Measurements from ENCODE around the gene PARP9.

Gene PARP9

DNA sequence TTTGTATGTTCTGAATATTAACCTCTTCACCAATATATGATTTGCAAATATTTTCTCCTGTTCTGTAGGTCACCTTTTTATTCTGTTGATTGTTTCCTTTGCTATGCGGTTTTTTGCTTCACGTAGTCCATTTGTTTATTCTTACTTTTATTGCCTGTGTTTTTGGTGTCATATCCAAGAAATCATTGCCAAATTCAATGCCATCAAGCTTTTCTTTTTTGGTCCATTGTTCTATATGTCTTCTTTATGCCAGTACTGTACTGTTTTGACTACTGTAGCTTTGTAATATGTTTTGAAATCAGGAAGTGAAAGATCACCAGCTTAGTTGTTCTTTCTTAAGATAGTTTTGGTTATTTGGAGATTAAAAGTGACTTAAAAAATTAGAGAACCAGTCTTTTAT, 17.5 kb upstream of the PARP9 start:
- no peak overlapping the region for H3K4me2 ChIP-seq (ENCODE audit: low read depth, low read length)
- H3K9ac ChIP-seq (ENCODE audit: low read length), result no peak overlapping the region
- H3K4me1 ChIP-seq (ENCODE audit: low read length), result no peaks in the 10 kb centered on the region
- H2AFZ ChIP-seq (ENCODE audit: low read length), result no peak overlapping the region
- no peak overlapping the region for H3K4me3 ChIP-seq (ENCODE audit: low read length)
- no peak for TF ChIP-seq EZH2 (optimal IDR thresholded peaks at IDR 0.05; ENCODE audit: low read depth, low read length)
- no peak for TF ChIP-seq EZH2phosphoT487 (IDR thresholded peaks at IDR 0.05; ENCODE audit: low read length)
- TF ChIP-seq, protein P1, sequence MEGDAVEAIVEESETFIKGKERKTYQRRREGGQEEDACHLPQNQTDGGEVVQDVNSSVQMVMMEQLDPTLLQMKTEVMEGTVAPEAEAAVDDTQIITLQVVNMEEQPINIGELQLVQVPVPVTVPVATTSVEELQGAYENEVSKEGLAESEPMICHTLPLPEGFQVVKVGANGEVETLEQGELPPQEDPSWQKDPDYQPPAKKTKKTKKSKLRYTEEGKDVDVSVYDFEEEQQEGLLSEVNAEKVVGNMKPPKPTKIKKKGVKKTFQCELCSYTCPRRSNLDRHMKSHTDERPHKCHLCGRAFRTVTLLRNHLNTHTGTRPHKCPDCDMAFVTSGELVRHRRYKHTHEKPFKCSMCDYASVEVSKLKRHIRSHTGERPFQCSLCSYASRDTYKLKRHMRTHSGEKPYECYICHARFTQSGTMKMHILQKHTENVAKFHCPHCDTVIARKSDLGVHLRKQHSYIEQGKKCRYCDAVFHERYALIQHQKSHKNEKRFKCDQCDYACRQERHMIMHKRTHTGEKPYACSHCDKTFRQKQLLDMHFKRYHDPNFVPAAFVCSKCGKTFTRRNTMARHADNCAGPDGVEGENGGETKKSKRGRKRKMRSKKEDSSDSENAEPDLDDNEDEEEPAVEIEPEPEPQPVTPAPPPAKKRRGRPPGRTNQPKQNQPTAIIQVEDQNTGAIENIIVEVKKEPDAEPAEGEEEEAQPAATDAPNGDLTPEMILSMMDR (IDR thresholded peaks at IDR 0.05; ENCODE audit: low read length), result no peak
- H3K9me3 ChIP-seq (replicated peaks; ENCODE audit: insufficient read depth, low read length), result no peaks in the 10 kb centered on the region; the same call in 1 of the 2 replicates
- no peak overlapping the region for H3K27ac ChIP-seq (ENCODE audit: low read length)
- H3K27me3 ChIP-seq (replicated peaks; ENCODE audit: insufficient read depth, low read length), result no peaks in the 10 kb centered on the region
- H3K9me2 ChIP-seq (replicated peaks; ENCODE audit: insufficient read depth, low read length), result no peaks in the 10 kb centered on the region
- H3K36me3 ChIP-seq (replicated peaks; ENCODE audit: insufficient read depth, low read length), result no peaks in the 10 kb centered on the region
- H3F3A ChIP-seq (ENCODE audit: insufficient read depth, low read length), result no peaks in the 10 kb centered on the region
- H4K20me1 ChIP-seq (ENCODE audit: insufficient read depth, low read length), result no peaks in the 10 kb centered on the region
- no peak for DNase-seq
- H3K79me2 ChIP-seq (ENCODE audit: low read length), result no peaks in the 10 kb centered on the region

DNA sequence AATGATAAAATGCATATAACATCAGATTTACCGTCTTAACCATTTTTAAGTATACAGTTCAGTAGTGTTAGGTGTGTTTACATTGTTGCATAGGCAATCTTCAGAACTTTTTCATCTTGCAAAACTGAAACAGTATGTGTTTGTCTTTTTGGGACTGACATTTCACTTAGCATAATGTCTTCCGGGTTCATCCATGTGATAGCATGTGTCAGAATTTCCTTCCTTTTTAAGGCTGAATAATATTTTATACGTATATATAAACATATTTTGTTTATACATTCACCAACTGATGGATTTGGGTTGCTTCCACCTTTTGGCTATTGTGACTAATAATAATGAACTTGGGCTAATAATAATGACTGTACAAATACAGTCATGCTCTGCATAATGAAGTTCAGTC, 16.4 kb upstream of the PARP9 start:
- H3K9me3 ChIP-seq (replicated peaks; ENCODE audit: insufficient read depth, low read length), result no peaks in the 10 kb centered on the region; the same call in 1 of the 2 replicates
- no peaks in the 10 kb centered on the region for H3K4me1 ChIP-seq (ENCODE audit: low read length)

DNA sequence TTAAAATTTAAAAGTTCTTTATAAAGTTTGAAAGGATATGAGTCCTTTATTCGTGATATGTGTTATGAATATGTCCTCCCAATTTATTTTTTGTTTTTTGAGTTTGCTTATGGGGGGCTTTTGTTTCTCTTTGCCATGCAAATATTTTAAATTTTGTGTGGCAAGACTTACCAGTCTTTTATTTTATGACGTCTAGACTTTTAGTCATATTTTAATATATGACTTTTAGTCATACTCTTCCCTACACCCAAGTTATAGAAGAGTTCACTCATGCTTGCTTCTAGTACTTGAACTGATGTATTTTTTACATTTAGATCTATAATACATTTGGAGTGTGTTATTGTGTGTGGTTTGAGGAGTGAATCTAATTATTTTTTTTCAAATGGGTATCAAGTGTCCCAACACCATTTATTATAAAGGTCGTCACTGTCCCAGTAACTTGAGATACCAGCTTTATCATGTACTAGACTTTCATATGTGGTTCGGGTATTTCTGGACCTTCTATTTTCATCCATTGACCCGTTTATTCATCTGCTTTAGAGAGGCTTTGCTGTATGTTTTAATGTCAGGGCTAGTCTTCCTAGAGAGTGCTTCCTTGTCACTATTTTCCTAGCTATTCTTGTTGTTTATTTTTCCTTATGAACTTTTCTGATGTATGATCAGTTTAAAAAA, 14.1 kb upstream of the PARP9 start:
- Histone ChIP-seq H3K9me2 (replicated peaks; ENCODE audit: insufficient read depth, low read length) (no peaks in the 10 kb centered on the region), H3K36me3 (replicated peaks; ENCODE audit: insufficient read depth, low read length) (no peaks in the 10 kb centered on the region), H3K4me3 (ENCODE audit: low read length) (no peak overlapping the region), H3K27me3 (replicated peaks; ENCODE audit: insufficient read depth, low read length) (no peaks in the 10 kb centered on the region), H3K9me3 (replicated peaks; ENCODE audit: insufficient read depth, low read length) (no peaks in the 10 kb centered on the region; the same call in 1 of the 2 replicates), H2AFZ (ENCODE audit: low read length) (no peak overlapping the region), H3F3A (ENCODE audit: insufficient read depth, low read length) (no peaks in the 10 kb centered on the region), H3K4me1 (ENCODE audit: low read length) (no peaks in the 10 kb centered on the region), H3K4me2 (ENCODE audit: low read depth, low read length) (no peak overlapping the region), H3K27ac (ENCODE audit: low read length) (no peak overlapping the region), H3K79me2 (ENCODE audit: low read length) (no peaks in the 10 kb centered on the region), H4K20me1 (ENCODE audit: insufficient read depth, low read length) (no peaks in the 10 kb centered on the region), H3K9ac (ENCODE audit: low read length) (no peak overlapping the region)
- TF ChIP-seq, protein P1 (IDR thresholded peaks at IDR 0.05; ENCODE audit: low read length), result no peak
- TF ChIP-seq EZH2phosphoT487 (IDR thresholded peaks at IDR 0.05; ENCODE audit: low read length) (no peak), EZH2 (optimal IDR thresholded peaks at IDR 0.05; ENCODE audit: low read depth, low read length) (no peak)
- DNase-seq, result no peak

More for the DNA sequence above, 16.4 kb upstream of the PARP9 start:
- H3K27ac ChIP-seq (ENCODE audit: low read length), result no peak overlapping the region
- H3K9me2 ChIP-seq (replicated peaks; ENCODE audit: insufficient read depth, low read length), result no peaks in the 10 kb centered on the region
- no peak for TF ChIP-seq EZH2 (optimal IDR thresholded peaks at IDR 0.05; ENCODE audit: low read depth, low read length)
- no peak for TF ChIP-seq EZH2phosphoT487 (IDR thresholded peaks at IDR 0.05; ENCODE audit: low read length)
- TF ChIP-seq, protein P1 (IDR thresholded peaks at IDR 0.05; ENCODE audit: low read length), result no peak
- H3K9ac ChIP-seq (ENCODE audit: low read length), result no peak overlapping the region
- H3K4me3 ChIP-seq (ENCODE audit: low read length), result no peak overlapping the region
- no peaks in the 10 kb centered on the region for H4K20me1 ChIP-seq (ENCODE audit: insufficient read depth, low read length)
- no peak for DNase-seq
- no peak overlapping the region for H2AFZ ChIP-seq (ENCODE audit: low read length)
- H3K79me2 ChIP-seq (ENCODE audit: low read length), result no peaks in the 10 kb centered on the region
- no peaks in the 10 kb centered on the region for H3K36me3 ChIP-seq (replicated peaks; ENCODE audit: insufficient read depth, low read length)
- no peak overlapping the region for H3K4me2 ChIP-seq (ENCODE audit: low read depth, low read length)
- H3K27me3 ChIP-seq (replicated peaks; ENCODE audit: insufficient read depth, low read length), result no peaks in the 10 kb centered on the region
- no peaks in the 10 kb centered on the region for H3F3A ChIP-seq (ENCODE audit: insufficient read depth, low read length)

Measured in MM.1S (cell line).